PC-9 (cell line): ENCODE results near the gene MLXIP. TPM values are rescaled to one million over a fixed set of nuclear protein-coding genes. Genes with fewer than 3 reads are reported as not detected.

Source experiments
- BruUV-seq: library from RNA; stranded (reverse); fragments of 400-500 nt; replicated peaks from 2 replicates; lab custom pipeline; 2021; lab: Mats Ljungman, UMichigan
- CTCF ChIA-PET: fragments of 300-600 bp; sonication (Branson Sonifier 250); formaldehyde crosslinking; loops from one replicate; lab custom pipeline; 2022; ENCODE audit warnings: antibody characterized with exemption; lab: Charles Lee
- POLR2A ChIA-PET: fragments of 300-600 bp; sonication (Branson Sonifier 250); formaldehyde crosslinking; loops from one replicate; lab custom pipeline; 2022; ENCODE audit warnings: antibody characterized with exemption; ENCODE audit not compliant: unreplicated experiment; lab: Charles Lee
- DNase-seq, 2 experiments: peaks; one replicate each; pipeline versions ENCODE4 v3.0.0 to v3.0.0-alpha.2; 2015 to 2022; ENCODE audit warnings: mixed read lengths in 1 of 2
- H2AFZ ChIP-seq: fragments of 200-600 bp; sonication (generic); 2 replicates; pipeline ENCODE4 v1.8.1; 2017; ENCODE audit warnings: antibody characterized with exemption
- H3F3A ChIP-seq: fragments of 200-600 bp; sonication (generic); 2 replicates; pipeline ENCODE4 v1.8.1; 2017; ENCODE audit warnings: antibody characterized with exemption, mild to moderate bottlenecking, low read depth; ENCODE audit not compliant: insufficient read depth
- H3K27ac ChIP-seq: fragments of 200-600 bp; sonication (generic); 2 replicates; pipeline ENCODE4 v1.6.1; 2016; ENCODE audit warnings: mixed run types
- H3K27me3 ChIP-seq: fragments of 200-600 bp; sonication (generic); 2 replicates; pipeline ENCODE4 v1.6.1; 2016; ENCODE audit warnings: low read depth, mixed run types; ENCODE audit not compliant: insufficient read depth
- H3K36me3 ChIP-seq: fragments of 200-600 bp; sonication (generic); 2 replicates; pipeline ENCODE4 v1.6.1; 2016; ENCODE audit warnings: low read depth, mixed run types
- H3K4me1 ChIP-seq: fragments of 200-600 bp; sonication (generic); replicated peaks from 2 replicates; pipeline ENCODE4 v1.6.1; 2016; ENCODE audit warnings: mixed run types; ENCODE audit not compliant: insufficient read depth
- H3K4me2 ChIP-seq: fragments of 200-600 bp; sonication (generic); 2 replicates; pipeline ENCODE4 v1.6.1; 2017; ENCODE audit warnings: mixed run types
- H3K4me3 ChIP-seq: fragments of 200-600 bp; sonication (generic); 2 replicates; pipeline ENCODE4 v1.6.1; 2016; ENCODE audit warnings: mixed run types
- H3K79me2 ChIP-seq: fragments of 200-600 bp; sonication (generic); 2 replicates; pipeline ENCODE4 v1.6.1; 2017; ENCODE audit warnings: low read depth, mixed run types
- H3K9me2 ChIP-seq: fragments of 200-600 bp; sonication (generic); 2 replicates; pipeline ENCODE4 v1.8.1; 2017; ENCODE audit warnings: mild to moderate bottlenecking; ENCODE audit not compliant: insufficient read depth
- H3K9me3 ChIP-seq: fragments of 200-600 bp; sonication (generic); 2 replicates; pipeline ENCODE4 v1.8.1; 2016; ENCODE audit warnings: low read depth; ENCODE audit not compliant: insufficient read depth
- H4K20me1 ChIP-seq: fragments of 200-600 bp; sonication (generic); 2 replicates; pipeline ENCODE4 v1.8.1; 2017; ENCODE audit not compliant: insufficient read depth
- CTCF ChIP-seq: fragments of 200-600 bp; sonication (generic); conservative IDR thresholded peaks from 2 replicates; pipeline ENCODE4 v1.6.1; 2017; ENCODE audit warnings: mixed run types, antibody characterized with exemption, mild to moderate bottlenecking, moderate library complexity
- EZH2 ChIP-seq: fragments of 200-600 bp; sonication (generic); IDR thresholded peaks from 2 replicates; pipeline ENCODE4 v1.8.0; 2017; ENCODE audit warnings: antibody characterized with exemption, low read depth
- intact Hi-C: fragments of 100-400 bp; cut with micrococcal nuclease; formaldehyde crosslinking; loops from one replicate; pipeline ENCODE4 v1.10.0; 2022; ENCODE audit not compliant: unreplicated experiment
- total RNA-seq: library from RNA; stranded (reverse); gene quantifications from 2 replicates; pipeline ENCODE4 v1.2.3, GENCODE V29; 2021

MLXIP gene
- total RNA-seq, 1 experiment from 2014 or later, result 83.3 TPM

- Histone ChIP-seq H3K4me1 (no peaks in the 10 kb centered on the region), H3K79me2 (no peaks in the 10 kb centered on the region), H3K4me3 (no peak overlapping the region), H3K4me2 (no peak overlapping the region), H4K20me1 (no peaks in the 10 kb centered on the region), H3K9me2 (no peaks in the 10 kb centered on the region), H3K36me3 (no peaks in the 10 kb centered on the region), H3K27ac (no peak overlapping the region), H3F3A (no peaks in the 10 kb centered on the region), H2AFZ (no peak overlapping the region), H3K9me3 (no peaks in the 10 kb centered on the region), H3K27me3 (no peaks in the 10 kb centered on the region)
- BruUV-seq, result no TSS peak
- TF ChIP-seq EZH2, result no peak
- TF ChIP-seq CTCF, result no peak
- intact Hi-C loops, result no loop called here
- CTCF ChIA-PET, result no interaction called here
- no peak for DNase-seq
- POLR2A ChIA-PET, result no interaction called here
Measured at GRCh38 chr12:122162976-122163375, 84.4 kb downstream of the MLXIP start.

- intact Hi-C loops, result no loop called here
- Histone ChIP-seq H4K20me1 (no peaks in the 10 kb centered on the region), H3F3A (no peaks in the 10 kb centered on the region), H3K4me3 (no peak overlapping the region), H3K27ac (no peak overlapping the region), H3K9me3 (no peaks in the 10 kb centered on the region), H3K4me1 (no peaks in the 10 kb centered on the region), H3K79me2 (no peaks in the 10 kb centered on the region), H3K27me3 (no peaks in the 10 kb centered on the region; the same call in 1 of the 2 replicates), H3K9me2 (no peaks in the 10 kb centered on the region), H2AFZ (no peak overlapping the region), H3K4me2 (no peak overlapping the region), H3K36me3 (no peaks in the 10 kb centered on the region)
- no peak for DNase-seq
- POLR2A ChIA-PET, result no interaction called here
- CTCF ChIA-PET, result interaction anchor here (0.6 kb wide), 1 partner anchor 100 kb away, joined by 6 read pairs; no protein-coding TSS in a partner anchor
- no TSS peak for BruUV-seq
- TF ChIP-seq EZH2, result no peak
- no peak for TF ChIP-seq CTCF
Measured at GRCh38 chr12:122166422-122167349, 88.1 kb downstream of the MLXIP start.

- Histone ChIP-seq H3K79me2 (no peaks in the 10 kb centered on the region), H3K9me3 (no peaks in the 10 kb centered on the region), H3K4me3 (no peak overlapping the region), H3K4me2 (no peak overlapping the region), H3K27me3 (no peaks in the 10 kb centered on the region; the same call in 1 of the 2 replicates), H3K36me3 (no peaks in the 10 kb centered on the region), H3K27ac (no peak overlapping the region), H2AFZ (no peak overlapping the region), H3K4me1 (no peaks in the 10 kb centered on the region), H3F3A (no peaks in the 10 kb centered on the region), H3K9me2 (no peaks in the 10 kb centered on the region), H4K20me1 (no peaks in the 10 kb centered on the region)
- POLR2A ChIA-PET, result no interaction called here
- intact Hi-C loops, result no loop called here
- TF ChIP-seq EZH2 (no peak), CTCF (no peak)
- CTCF ChIA-PET, result no interaction called here
- no TSS peak for BruUV-seq
- no peak for DNase-seq
Measured at GRCh38 chr12:122167356-122167925, 88.9 kb downstream of the MLXIP start.
